ENCODE measurements around the gene MAST4.
A peak's percentile ranks its signal among the peaks of the same experiment; 100 is the strongest.

MAST4 gene

DNA sequence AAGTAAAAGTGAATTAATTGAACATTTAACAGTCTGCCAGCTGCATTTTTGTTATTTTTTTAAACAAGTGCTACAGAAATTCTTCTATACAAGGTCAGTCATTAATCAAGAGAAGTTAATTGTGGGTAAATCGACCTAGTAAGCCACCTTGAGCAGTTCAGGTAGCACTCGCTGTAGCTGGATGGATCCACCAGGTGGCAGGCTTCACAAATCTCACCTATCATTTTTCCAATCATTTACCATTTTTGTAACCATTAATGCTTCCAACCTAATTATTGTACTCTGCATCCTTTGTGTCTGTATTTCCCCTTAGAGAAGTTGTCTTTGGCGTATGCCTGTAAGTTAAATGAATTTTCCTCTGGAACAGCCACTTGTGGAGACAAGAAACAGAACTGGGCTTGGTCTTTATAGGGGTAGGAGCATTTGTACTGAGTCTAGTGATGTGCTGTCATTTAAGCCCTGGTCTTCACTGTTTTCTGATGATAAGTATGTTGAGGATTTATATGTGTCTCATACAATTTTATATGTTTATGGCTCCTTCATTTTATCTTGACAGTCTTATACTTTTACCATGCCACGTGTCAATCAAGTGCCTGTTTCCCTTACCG is 560.9 kb downstream of the MAST4 start:
- no peak overlapping the region for H3K4me3 ChIP-seq (ENCODE audit: low read depth, low read length)
- peak; percentile 67 for TF ChIP-seq CTCF (IDR thresholded peaks at IDR 0.05; ENCODE audit: low read depth, low read length)

- no peak for TF ChIP-seq CTCF (IDR thresholded peaks at IDR 0.05; ENCODE audit: low read depth, low read length)
- H3K4me3 ChIP-seq (ENCODE audit: low read depth, low read length) = no peak overlapping the region
Measured at GRCh38 chr5:67160272-67160671, 564.1 kb downstream of the MAST4 start.

DNA sequence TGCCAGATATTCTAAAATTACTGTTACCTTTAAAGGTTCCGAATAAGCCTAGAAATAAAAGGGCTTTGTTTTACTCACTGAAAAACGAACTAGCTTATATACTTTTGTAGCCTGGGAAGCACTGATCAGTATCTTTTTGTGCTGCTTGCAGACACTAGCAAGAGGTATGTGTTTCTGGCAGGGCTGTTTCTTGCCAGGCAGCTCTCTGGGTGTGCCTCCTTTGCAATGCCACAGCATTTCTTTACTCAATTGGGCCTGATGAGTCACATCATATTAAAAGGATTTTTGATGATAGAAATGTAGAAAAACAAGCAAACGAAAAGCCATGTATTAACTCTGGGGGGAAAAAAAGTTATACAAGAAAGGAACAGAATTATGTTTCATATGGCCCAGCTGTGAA is 564.8 kb downstream of the MAST4 start:
- no peak for TF ChIP-seq CTCF (IDR thresholded peaks at IDR 0.05; ENCODE audit: low read depth, low read length)
- H3K4me3 ChIP-seq (ENCODE audit: low read depth, low read length) = no peak overlapping the region

GRCh38 chr5:67161767-67162166 is 565.6 kb downstream of the MAST4 start:
- no peak overlapping the region for H3K4me3 ChIP-seq (ENCODE audit: low read depth, low read length)
- no peak for TF ChIP-seq CTCF (IDR thresholded peaks at IDR 0.05; ENCODE audit: low read depth, low read length)

DNA sequence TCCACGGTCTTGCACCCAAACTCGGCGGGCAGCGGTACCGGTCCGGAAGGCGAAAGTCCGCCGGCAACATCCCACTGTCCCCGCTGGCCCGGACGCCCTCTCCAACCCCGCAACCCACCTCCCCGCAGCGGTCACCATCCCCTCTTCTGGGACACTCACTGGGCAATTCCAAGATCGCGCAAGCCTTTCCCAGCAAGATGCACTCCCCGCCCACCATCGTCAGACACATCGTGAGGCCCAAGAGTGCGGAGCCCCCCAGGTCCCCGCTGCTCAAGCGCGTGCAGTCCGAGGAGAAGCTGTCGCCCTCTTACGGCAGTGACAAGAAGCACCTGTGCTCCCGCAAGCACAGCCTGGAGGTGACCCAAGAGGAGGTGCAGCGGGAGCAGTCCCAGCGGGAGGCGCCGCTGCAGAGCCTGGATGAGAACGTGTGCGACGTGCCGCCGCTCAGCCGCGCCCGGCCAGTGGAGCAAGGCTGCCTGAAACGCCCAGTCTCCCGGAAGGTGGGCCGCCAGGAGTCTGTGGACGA is 567.1 kb downstream of the MAST4 start:
- H3K4me3 ChIP-seq (ENCODE audit: low read depth, low read length) = no peak overlapping the region
- no peak for TF ChIP-seq CTCF (IDR thresholded peaks at IDR 0.05; ENCODE audit: low read depth, low read length)

- TF ChIP-seq CTCF (IDR thresholded peaks at IDR 0.05; ENCODE audit: low read depth, low read length) = no peak
- H3K4me3 ChIP-seq (ENCODE audit: low read depth, low read length) = no peak overlapping the region
Measured at GRCh38 chr5:67163863-67164595, 567.8 kb downstream of the MAST4 start.

GRCh38 chr5:67164856-67165525 is 568.8 kb downstream of the MAST4 start:
- no peak overlapping the region for H3K4me3 ChIP-seq (ENCODE audit: low read depth, low read length)
- no peak for TF ChIP-seq CTCF (IDR thresholded peaks at IDR 0.05; ENCODE audit: low read depth, low read length)

All from WI38 (cell line).